C1 segment of cervical spinal cord (tissue), 14 donors: ENCODE data around the gene SPATA32.

Source experiments
- DNase-seq, 14 donors: peaks; one replicate each; lab custom pipeline; 2025; lab: John Stamatoyannopoulos, UW

SPATA32 gene

GRCh38 chr17:45294506-45294905 lies 32.6 kb upstream of the SPATA32 start:
- no peak for DNase-seq

- DNase-seq: peak in 11 of 14 donors; percentile 28 to 86 (median 64)
These were observed 31.7 kb upstream of the SPATA32 start for GRCh38 chr17:45293413-45294211.

DNA sequence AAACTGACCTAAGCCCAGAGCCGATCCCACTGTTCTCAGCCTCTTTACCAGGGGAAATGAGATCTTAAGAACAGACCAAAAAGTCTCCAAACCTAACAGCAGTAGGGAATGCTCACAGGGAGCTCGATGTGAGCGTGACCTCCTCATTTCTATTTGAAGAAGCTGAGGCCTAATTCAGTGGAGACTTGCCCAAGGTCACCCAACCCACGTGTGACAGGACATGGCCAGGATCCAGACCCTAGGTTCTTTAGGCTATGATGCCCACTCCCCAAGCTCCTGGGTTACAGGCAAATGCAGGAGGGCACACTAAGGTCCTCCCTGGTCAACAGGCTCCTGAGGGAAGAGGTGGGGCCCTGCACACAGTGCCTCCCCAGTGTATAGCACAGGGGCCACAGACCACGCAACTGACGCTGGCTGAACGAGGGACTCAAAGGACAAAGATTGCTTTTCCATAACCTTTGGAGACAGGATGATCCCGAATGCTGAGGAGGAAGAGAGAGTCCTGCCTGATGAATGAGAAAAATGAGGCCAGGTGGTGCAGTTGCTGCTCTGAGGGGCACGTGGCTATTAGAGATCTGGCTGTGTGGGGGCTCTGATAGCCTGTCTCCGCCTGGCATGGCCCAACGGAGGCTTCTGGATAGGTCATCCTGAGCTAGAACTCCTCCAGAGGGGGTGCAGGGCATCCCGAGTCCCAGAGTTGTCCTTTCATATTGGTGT lies 31.0 kb upstream of the SPATA32 start:
- DNase-seq: peak in 1 of 14 donors; percentile 70

DNA sequence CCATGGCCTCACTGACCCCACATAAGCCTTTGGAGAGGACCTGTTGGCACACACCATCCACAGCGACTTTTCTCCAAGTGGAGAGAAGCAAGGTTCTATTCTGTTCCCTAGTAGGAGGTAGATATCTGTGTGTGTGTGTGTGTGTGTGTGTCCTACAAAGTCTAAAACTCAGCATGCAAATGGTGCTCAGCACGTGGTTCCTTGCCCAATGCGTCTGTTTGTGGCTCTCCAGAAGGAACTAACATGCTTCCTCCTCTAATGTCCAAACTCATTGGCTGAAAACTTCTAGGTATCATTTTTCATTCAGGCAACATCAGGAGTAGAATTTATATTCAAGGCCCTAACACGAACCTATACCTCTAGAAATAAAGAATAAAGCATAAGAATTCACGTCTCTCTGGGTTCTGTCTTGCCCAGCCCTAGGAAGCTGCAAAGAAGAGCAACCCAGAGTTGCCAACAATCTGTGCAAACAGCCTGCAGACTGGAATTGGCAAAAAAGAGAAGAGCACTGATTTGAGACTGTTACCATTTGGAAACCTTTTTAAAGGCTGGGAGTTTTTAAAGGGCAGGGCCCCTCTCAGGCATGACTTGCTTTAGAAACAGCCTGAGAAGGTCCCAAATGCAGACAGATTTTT lies 29.4 kb upstream of the SPATA32 start:
- peak in 1 of 14 donors; percentile 63 for DNase-seq

GRCh38 chr17:45290269-45290765 lies 28.4 kb upstream of the SPATA32 start:
- peak in 1 of 14 donors; percentile 58 for DNase-seq

GRCh38 chr17:45289301-45290268 lies 27.7 kb upstream of the SPATA32 start:
- no peak for DNase-seq

GRCh38 chr17:45288825-45289224 lies 26.9 kb upstream of the SPATA32 start:
- DNase-seq: peak in 6 of 14 donors; percentile 16 to 82 (median 40)

DNA sequence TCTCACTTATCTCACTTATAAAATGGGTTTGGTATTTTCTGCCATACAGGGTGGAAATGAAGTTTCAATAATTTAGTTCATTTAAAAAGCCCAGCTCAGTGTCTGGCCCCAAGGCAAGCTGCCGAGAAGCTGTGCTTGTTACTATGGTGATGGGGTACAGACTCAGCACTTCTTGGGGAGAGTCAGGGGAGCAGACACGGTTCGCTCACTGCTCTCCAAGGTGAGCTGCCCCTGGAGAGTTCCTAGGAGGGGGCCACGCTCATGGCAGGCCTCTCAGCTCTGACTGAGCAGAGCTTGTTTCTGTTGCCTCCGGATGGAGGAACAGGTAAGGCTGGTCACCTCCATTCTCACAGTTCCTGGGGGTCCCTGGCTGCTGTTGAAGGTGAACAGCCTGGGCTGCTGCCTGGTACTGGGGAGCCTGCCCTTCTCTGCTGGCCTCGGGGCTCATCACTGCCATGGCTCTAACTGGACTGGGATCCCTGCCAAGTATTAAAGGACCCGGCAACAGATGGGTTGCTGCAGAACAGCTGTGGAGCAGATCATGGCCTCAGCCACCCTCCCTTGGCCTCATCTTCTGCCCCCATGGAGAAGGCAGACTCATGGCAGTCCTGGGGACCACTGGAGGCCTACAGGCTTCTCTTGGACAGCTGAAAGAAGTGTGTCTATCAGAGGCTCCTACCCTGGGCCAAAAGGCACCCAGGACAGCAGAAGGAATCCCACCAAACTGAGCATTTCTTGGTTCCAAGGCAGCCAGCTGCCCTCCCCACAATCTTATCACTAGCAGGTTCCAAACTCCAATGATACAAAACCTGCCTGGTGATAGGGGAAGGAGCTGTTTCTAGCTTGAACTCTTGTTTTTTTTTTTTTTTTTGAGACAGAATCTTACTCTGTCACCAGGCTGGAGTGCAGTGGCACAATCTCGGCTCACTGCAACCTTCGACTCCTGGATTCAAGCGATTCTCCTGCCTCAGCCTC lies 25.9 kb upstream of the SPATA32 start:
- DNase-seq: peak in 1 of 14 donors; percentile 53

DNA sequence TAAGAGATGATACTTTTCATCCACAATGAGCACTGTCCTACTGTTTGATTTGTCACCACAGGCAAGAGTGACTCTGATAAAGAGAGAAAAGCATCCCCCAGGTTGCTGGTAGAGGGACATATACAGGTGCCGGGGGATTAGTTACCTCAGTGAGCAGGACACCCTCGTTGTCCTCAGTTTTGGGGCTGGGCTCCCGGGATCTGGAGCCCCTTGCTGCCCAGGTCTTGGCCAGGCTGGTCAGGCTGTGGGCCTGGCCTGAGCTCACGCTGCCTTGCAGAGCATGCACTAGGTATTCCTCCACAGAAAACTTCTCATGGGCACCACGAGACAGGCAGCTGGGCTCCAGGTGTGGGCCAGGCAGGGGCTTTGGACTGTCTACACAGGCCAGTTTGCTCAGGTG lies 24.4 kb upstream of the SPATA32 start:
- no peak for DNase-seq

- DNase-seq: no peak
These were observed 22.6 kb upstream of the SPATA32 start for GRCh38 chr17:45284176-45285140.

DNA sequence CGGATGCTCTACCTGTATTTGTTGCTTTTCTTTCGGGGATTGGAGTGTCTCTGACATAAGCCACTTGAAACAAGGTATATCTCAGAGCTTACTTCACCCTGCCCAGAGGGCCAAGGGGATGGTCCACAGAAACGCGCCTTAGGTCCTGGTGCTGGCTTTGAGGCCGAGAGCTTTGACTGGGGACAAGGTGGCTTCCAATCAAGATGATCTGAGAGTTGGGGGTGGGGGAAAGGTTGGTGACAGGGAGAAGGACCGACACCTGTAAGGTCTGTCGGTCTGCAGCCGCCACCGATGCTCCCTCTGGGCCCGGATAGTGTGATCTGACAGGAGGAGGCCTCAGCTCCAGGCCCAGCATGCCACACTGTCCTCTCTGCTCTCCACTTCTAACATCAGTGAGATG lies 21.8 kb upstream of the SPATA32 start:
- no peak for DNase-seq

GRCh38 chr17:45282683-45283644 lies 21.1 kb upstream of the SPATA32 start:
- no peak for DNase-seq

- DNase-seq: no peak
These were observed 18.0 kb upstream of the SPATA32 start for GRCh38 chr17:45279898-45280297.

DNA sequence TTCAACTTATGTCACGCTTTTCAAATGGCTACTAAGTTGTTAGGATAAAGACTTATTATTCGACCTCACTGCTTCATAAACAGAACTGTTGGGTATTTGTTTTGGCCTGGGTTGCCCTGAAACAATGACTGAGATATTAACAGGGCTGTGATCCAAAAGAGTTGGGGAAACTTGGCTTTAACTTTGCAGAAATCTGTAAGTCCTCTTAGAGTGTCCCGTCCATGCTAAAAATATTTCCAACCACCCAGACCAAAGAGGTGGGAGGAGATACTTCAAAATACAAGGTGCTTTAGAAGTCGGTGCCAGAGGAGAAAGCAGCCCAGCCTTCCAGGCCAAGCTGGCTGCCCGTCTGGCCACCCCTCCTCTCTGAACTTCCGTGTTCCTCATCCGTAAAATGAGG lies 16.1 kb upstream of the SPATA32 start:
- DNase-seq: no peak

GRCh38 chr17:45277216-45277849 lies 15.4 kb upstream of the SPATA32 start:
- peak; percentile 9 to 86 (median 64) for DNase-seq

DNA sequence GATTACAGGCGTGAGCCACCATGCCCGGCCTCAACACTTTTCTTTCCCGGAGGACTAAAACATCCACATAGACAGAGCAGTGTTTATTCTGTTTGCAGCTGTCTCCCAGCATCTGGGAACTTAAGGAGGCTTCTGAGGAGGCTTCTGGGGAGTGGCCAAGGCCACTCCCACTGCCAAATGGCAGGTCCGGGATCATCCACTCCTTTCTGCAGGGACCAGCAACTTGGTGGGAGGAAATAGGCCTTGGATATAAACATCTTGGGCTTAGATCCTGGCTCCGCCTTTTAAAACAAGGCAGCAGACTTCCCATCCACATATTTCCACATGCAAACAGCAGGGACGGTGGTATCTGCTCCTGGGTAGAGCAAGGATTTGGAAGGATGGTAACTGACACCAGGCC lies 14.1 kb upstream of the SPATA32 start:
- no peak for DNase-seq

GRCh38 chr17:45274033-45274432 lies 12.1 kb upstream of the SPATA32 start:
- no peak for DNase-seq
